H9 (cell line): ENCODE data around the gene GTF3C1. TPM values are rescaled to one million over a fixed set of nuclear protein-coding genes. Genes with fewer than 3 reads are reported as not detected.

Experiments used
- DNase-seq: peaks from one replicate; pipeline ENCODE4 v3.0.0-alpha.2; 2017
- H2AFZ ChIP-seq: one replicate; pipeline ENCODE4 v1.6.1; 2013; ENCODE audit warnings: mild to moderate bottlenecking, low read length, control low read depth, moderate library complexity
- H2AK5ac ChIP-seq: 2 replicates; pipeline ENCODE4 v1.6.1; 2013; ENCODE audit warnings: low read length, control low read depth, mixed read lengths; ENCODE audit not compliant: insufficient read length
- H2BK120ac ChIP-seq: one replicate; pipeline ENCODE4 v1.6.1; 2013; ENCODE audit warnings: low read depth, mild to moderate bottlenecking, low read length, control low read depth, inconsistent platforms; ENCODE audit not compliant: poor library complexity, severe bottlenecking
- H2BK12ac ChIP-seq: 2 replicates; pipeline ENCODE4 v1.6.1; 2013; ENCODE audit warnings: low read length, control low read depth, mixed read lengths, low read depth; ENCODE audit not compliant: insufficient read length
- H2BK15ac ChIP-seq: 2 replicates; pipeline ENCODE4 v1.6.1; 2013; ENCODE audit warnings: low read depth, low read length, control low read depth
- H2BK20ac ChIP-seq: one replicate; pipeline ENCODE4 v1.6.1; 2013; ENCODE audit warnings: low read depth, mild to moderate bottlenecking, low read length, control low read depth, inconsistent platforms; ENCODE audit not compliant: poor library complexity, severe bottlenecking
- H2BK5ac ChIP-seq: 2 replicates; pipeline ENCODE4 v1.6.1; 2013; ENCODE audit warnings: low read length, control low read depth, mixed read lengths; ENCODE audit not compliant: insufficient read length
- H3K14ac ChIP-seq: 2 replicates; pipeline ENCODE4 v1.6.1; 2013; ENCODE audit warnings: low read length, control low read depth; ENCODE audit not compliant: insufficient read depth
- H3K18ac ChIP-seq: 2 replicates; pipeline ENCODE4 v1.6.1; 2013; ENCODE audit warnings: low read depth, mild to moderate bottlenecking, mixed read lengths, low read length, control low read depth; ENCODE audit not compliant: insufficient read length
- H3K23ac ChIP-seq: 2 replicates; pipeline ENCODE4 v1.6.1; 2013; ENCODE audit warnings: low read length, control low read depth, mixed read lengths, low read depth; ENCODE audit not compliant: insufficient read length
- H3K23me2 ChIP-seq: 2 replicates; pipeline ENCODE4 v1.6.1; 2013; ENCODE audit warnings: low read depth, mild to moderate bottlenecking, mixed read lengths, low read length, control low read depth; ENCODE audit not compliant: insufficient read length, poor library complexity, severe bottlenecking
- H3K27ac ChIP-seq: 2 replicates; pipeline ENCODE4 v1.5.1; 2013; ENCODE audit warnings: low read length, control low read depth, mixed read lengths, low read depth; ENCODE audit not compliant: insufficient read length
- H3K27me3 ChIP-seq: 2 replicates; pipeline ENCODE4 v1.6.1; 2013; ENCODE audit warnings: low read length, control low read depth, inconsistent platforms; ENCODE audit not compliant: insufficient read depth
- H3K4ac ChIP-seq: 2 replicates; pipeline ENCODE4 v1.6.1; 2013; ENCODE audit warnings: low read depth, mild to moderate bottlenecking, control low read depth, inconsistent platforms, low read length, moderate library complexity
- H3K4me1 ChIP-seq: 2 replicates; pipeline ENCODE4 v1.6.1; 2013; ENCODE audit warnings: low read length, control low read depth, inconsistent platforms; ENCODE audit not compliant: insufficient read depth
- H3K4me2 ChIP-seq: 2 replicates; pipeline ENCODE4 v1.6.1; 2013; ENCODE audit warnings: low read length, control low read depth, mixed read lengths; ENCODE audit not compliant: insufficient read length, insufficient read depth
- H3K56ac ChIP-seq: 2 replicates; pipeline ENCODE4 v1.6.1; 2013; ENCODE audit warnings: low read depth, mild to moderate bottlenecking, mixed read lengths, low read length, control low read depth; ENCODE audit not compliant: insufficient read length
- H3K79me1 ChIP-seq: 2 replicates; pipeline ENCODE4 v1.6.1; 2013; ENCODE audit warnings: low read depth, mild to moderate bottlenecking, moderate library complexity, low read length, control low read depth, inconsistent platforms; ENCODE audit not compliant: insufficient read depth, poor library complexity, severe bottlenecking
- H3K79me2 ChIP-seq: 2 replicates; pipeline ENCODE4 v1.6.1; 2013; ENCODE audit warnings: low read length, control low read depth, inconsistent platforms; ENCODE audit not compliant: insufficient read depth
- H3K9ac ChIP-seq: 2 replicates; pipeline ENCODE4 v1.6.1; 2013; ENCODE audit warnings: low read length, control low read depth, mixed read lengths; ENCODE audit not compliant: insufficient read length; ENCODE audit errors: extremely low read depth
- H3K9me3 ChIP-seq: one replicate; pipeline ENCODE4 v1.6.1; 2013; ENCODE audit warnings: low read depth, low read length, inconsistent platforms; ENCODE audit not compliant: control insufficient read depth
- H3T11ph ChIP-seq: one replicate; pipeline ENCODE4 v1.6.1; 2013; ENCODE audit warnings: mild to moderate bottlenecking, low read length, control low read depth, inconsistent platforms
- H4K20me1 ChIP-seq: one replicate; pipeline ENCODE4 v1.6.1; 2013; ENCODE audit not compliant: control insufficient read depth, insufficient read length, insufficient read depth
- H4K5ac ChIP-seq: 2 replicates; pipeline ENCODE4 v1.6.1; 2013; ENCODE audit warnings: low read depth, mild to moderate bottlenecking, mixed read lengths, low read length, control low read depth; ENCODE audit not compliant: insufficient read length
- H4K8ac ChIP-seq: replicated peaks from 2 replicates; pipeline ENCODE4 v1.6.1; 2013; ENCODE audit warnings: low read length, control low read depth, mixed read lengths, low read depth; ENCODE audit not compliant: insufficient read length
- H4K91ac ChIP-seq: 2 replicates; pipeline ENCODE4 v1.6.1; 2013; ENCODE audit warnings: low read depth, mild to moderate bottlenecking, moderate library complexity, mixed read lengths, low read length, control low read depth; ENCODE audit not compliant: insufficient read length
- H3K27ac Mint-ChIP-seq, 3 experiments: 2 replicates in 2 of 3; 3 replicates in 1 of 3; pipeline ENCODE4 v1.8.0; 2020 to 2021; ENCODE audit warnings: mixed read lengths in 3 of 3, mild to moderate bottlenecking in 1 of 3, moderate library complexity in 1 of 3
- H3K27me3 Mint-ChIP-seq: 2 replicates; pipeline ENCODE4 v1.8.0; 2021; ENCODE audit warnings: low read depth, mild to moderate bottlenecking, moderate library complexity, mixed read lengths
- H3K36me3 Mint-ChIP-seq, 3 experiments: 2 replicates in 2 of 3; 3 replicates in 1 of 3; pipeline ENCODE4 v1.8.0; 2020 to 2021; ENCODE audit warnings: low read depth in 3 of 3, mixed read lengths in 3 of 3; ENCODE audit not compliant: insufficient read depth in 1 of 3
- H3K4me1 Mint-ChIP-seq, 2 experiments: 2 replicates each; pipeline ENCODE4 v1.8.0; 2020; ENCODE audit warnings: mixed read lengths in 2 of 2
- H3K4me3 Mint-ChIP-seq, 2 experiments: 2 replicates in 1 of 2; 3 replicates in 1 of 2; pipeline ENCODE4 v1.8.0; 2020 to 2021; ENCODE audit warnings: mild to moderate bottlenecking in 2 of 2, mixed read lengths in 2 of 2, moderate library complexity in 1 of 2
- H3K9me3 Mint-ChIP-seq, 2 experiments: 2 replicates in 1 of 2; 3 replicates in 1 of 2; pipeline ENCODE4 v1.8.0; 2020; ENCODE audit warnings: mild to moderate bottlenecking in 2 of 2, mixed read lengths in 2 of 2, moderate library complexity in 1 of 2
- WGBS: extraction: QIAGEN DNeasy Blood & Tissue Kit; methylation state at CpG from one replicate; pipeline ENCODE4 v1.1.7; 2013; ENCODE audit warnings: missing lambda C conversion rate, low lambda C conversion rate, mixed read lengths; ENCODE audit not compliant: insufficient read length; ENCODE audit errors: extremely low coverage; 5-methylcytosine and 5-hydroxymethylcytosine counted together
- total RNA-seq: library from RNA; stranded (reverse); gene quantifications from 2 replicates; pipeline ENCODE4 v1.2.1, GENCODE V29; 2021
- TF ChIP-seq, protein P1 (sequence below): fragments of 200-600 bp; sonication (generic); conservative IDR thresholded peaks from 3 replicates; pipeline ENCODE4 v1.8.0; 2021; ENCODE audit warnings: antibody characterized with exemption, mild to moderate bottlenecking

GTF3C1 gene
- total RNA-seq, 1 experiment from 2014 or later: 113 TPM

DNA sequence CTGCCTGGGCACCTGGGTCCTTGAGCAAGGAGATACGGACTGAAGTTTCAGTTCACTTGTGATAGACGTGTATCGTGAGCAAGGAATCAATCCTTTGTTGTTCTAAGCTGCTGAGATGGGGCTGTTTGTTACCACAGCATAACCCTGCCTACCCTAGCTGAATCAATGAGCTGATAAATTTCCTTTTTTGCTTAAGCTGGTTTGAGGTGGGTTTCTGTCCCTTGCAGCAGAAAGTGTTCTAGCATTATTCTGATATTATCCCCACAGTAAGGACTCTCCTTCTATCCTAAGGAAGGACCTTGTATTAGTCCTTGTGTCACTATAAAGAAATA is 96.3 kb downstream of the GTF3C1 start:
- H3K14ac ChIP-seq: no peak overlapping the region
- no peaks in the 10 kb centered on the region for H3K79me2 ChIP-seq
- TF ChIP-seq, protein P1, sequence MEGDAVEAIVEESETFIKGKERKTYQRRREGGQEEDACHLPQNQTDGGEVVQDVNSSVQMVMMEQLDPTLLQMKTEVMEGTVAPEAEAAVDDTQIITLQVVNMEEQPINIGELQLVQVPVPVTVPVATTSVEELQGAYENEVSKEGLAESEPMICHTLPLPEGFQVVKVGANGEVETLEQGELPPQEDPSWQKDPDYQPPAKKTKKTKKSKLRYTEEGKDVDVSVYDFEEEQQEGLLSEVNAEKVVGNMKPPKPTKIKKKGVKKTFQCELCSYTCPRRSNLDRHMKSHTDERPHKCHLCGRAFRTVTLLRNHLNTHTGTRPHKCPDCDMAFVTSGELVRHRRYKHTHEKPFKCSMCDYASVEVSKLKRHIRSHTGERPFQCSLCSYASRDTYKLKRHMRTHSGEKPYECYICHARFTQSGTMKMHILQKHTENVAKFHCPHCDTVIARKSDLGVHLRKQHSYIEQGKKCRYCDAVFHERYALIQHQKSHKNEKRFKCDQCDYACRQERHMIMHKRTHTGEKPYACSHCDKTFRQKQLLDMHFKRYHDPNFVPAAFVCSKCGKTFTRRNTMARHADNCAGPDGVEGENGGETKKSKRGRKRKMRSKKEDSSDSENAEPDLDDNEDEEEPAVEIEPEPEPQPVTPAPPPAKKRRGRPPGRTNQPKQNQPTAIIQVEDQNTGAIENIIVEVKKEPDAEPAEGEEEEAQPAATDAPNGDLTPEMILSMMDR: no peak
- no peak overlapping the region for H3K18ac ChIP-seq
- H3K27me3 ChIP-seq: no peaks in the 10 kb centered on the region
- H3K79me1 ChIP-seq: no peaks in the 10 kb centered on the region
- H3K27ac Mint-ChIP-seq: no peak overlapping the region
- no CpG with 5 or more reads among the region's 3 CpGs for WGBS
- H3K27ac ChIP-seq: no peak overlapping the region
- no peak overlapping the region for H2BK20ac ChIP-seq
- no peak overlapping the region for H3K4me2 ChIP-seq
- H3K23me2 ChIP-seq: no peaks in the 10 kb centered on the region
- H2BK15ac ChIP-seq: no peak overlapping the region
- H3K4me3 Mint-ChIP-seq: no peak overlapping the region
- H2AK5ac ChIP-seq: no peak overlapping the region
- no peak overlapping the region for H3K56ac ChIP-seq
- H3K9me3 Mint-ChIP-seq: no peaks in the 10 kb centered on the region
- H3K9ac ChIP-seq: no peak overlapping the region
- H3K23ac ChIP-seq: no peak overlapping the region
- H3K9me3 ChIP-seq: no peaks in the 10 kb centered on the region
- H2BK120ac ChIP-seq: no peak overlapping the region
- no peaks in the 10 kb centered on the region; the same call in 1 of the 2 replicates for H3K27me3 Mint-ChIP-seq
- H3K4me1 ChIP-seq: no peaks in the 10 kb centered on the region
- no peak overlapping the region for H2BK12ac ChIP-seq
- no peak overlapping the region for H2BK5ac ChIP-seq
- H3K4ac ChIP-seq: no peak overlapping the region
- H4K8ac ChIP-seq: no peak overlapping the region
- H2AFZ ChIP-seq: no peak overlapping the region
- no peaks in the 10 kb centered on the region; a peak in 1 of 7 replicates for H3K36me3 Mint-ChIP-seq
- H3T11ph ChIP-seq: no peak overlapping the region
- H4K20me1 ChIP-seq: peaks cover 2% of the 10 kb centered on the region
- DNase-seq: no peak
- H3K4me1 Mint-ChIP-seq: peaks cover 6% of the 10 kb centered on the region in 2 experiments; a peak in 3 of 4 replicates
- H4K5ac ChIP-seq: no peak overlapping the region
- no peak overlapping the region for H4K91ac ChIP-seq
